Panc1 (cell line): ENCODE measurements around the gene METTL26.

Experiments
- CTCF ChIP-seq: fragments of 450-650 bp; IDR thresholded peaks from 2 replicates; pipeline ENCODE4 v1.5.1; 2017; ENCODE audit warnings: mild to moderate bottlenecking
- SIN3A ChIP-seq: IDR thresholded peaks from 2 replicates; pipeline ENCODE4 v1.6.1; 2012; ENCODE audit warnings: low read depth, mild to moderate bottlenecking, low read length, moderate library complexity, borderline replicate concordance; ENCODE audit not compliant: insufficient read depth

GRCh38 chr16:669666-670065 lies 33.6 kb upstream of the METTL26 start:
- TF ChIP-seq CTCF (no peak), SIN3A (no peak)
